ENCODE results near the gene PAX8. TPM values are rescaled to one million over a fixed set of nuclear protein-coding genes. Genes with fewer than 3 reads are reported as not detected.
"Not testable (repeated sequence)": the region's sequence is repeated elsewhere in the genome, so short reads cannot be mapped to it uniquely, and the experiment has no call there.

The PAX8 gene
- total and polyA plus RNA-seq, 5 experiments from 2014 or later: 0.52 to 1.6 (median 0.73) TPM

DNA sequence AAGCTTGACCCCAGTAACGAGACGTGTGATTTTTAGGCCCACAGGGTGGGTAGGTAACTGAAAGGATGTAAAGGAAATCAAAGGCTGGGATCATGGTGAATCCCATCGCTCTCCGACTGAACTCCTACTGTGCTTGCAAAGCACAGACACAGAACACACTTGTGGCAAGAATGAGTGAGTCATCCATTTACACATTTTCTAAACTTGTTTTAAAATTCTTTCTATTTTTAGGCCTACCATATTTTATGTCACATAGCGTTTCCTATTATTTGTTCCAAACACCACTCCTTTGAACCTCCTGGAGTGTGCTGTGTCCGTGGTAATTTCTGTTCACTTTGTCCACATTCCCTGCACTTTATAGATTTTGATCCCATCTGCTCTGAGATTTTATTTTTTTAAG lies 6.3 kb upstream of the PAX8 start:
- H3K9me3 Mint-ChIP-seq, H3K4me3 Mint-ChIP-seq, DNase-seq, ATAC-seq, H3K36me3 Mint-ChIP-seq, H3K4me1 Mint-ChIP-seq, H3K27ac Mint-ChIP-seq, POLR2A ChIA-PET: not testable (repeated sequence)
- H3K27me3 Mint-ChIP-seq: peaks cover 0 to 10% (median 2%) of the 10 kb centered on the region in 5 donors

- POLR2A ChIA-PET: no interaction called here
- peaks cover 0 to 3% (median under 1%) of the 10 kb centered on the region in 4 donors for H3K4me1 Mint-ChIP-seq
- ATAC-seq: no peak
- no peak overlapping the region for H3K27ac Mint-ChIP-seq
- no peaks in the 10 kb centered on the region for H3K9me3 Mint-ChIP-seq
- H3K4me3 Mint-ChIP-seq: no peak overlapping the region
- DNase-seq: no peak
- peaks cover 0 to 11% (median 2%) of the 10 kb centered on the region in 5 donors for H3K27me3 Mint-ChIP-seq
- no peaks in the 10 kb centered on the region for H3K36me3 Mint-ChIP-seq
These were observed 5.8 kb upstream of the PAX8 start for GRCh38 chr2:113284476-113284875.

DNA sequence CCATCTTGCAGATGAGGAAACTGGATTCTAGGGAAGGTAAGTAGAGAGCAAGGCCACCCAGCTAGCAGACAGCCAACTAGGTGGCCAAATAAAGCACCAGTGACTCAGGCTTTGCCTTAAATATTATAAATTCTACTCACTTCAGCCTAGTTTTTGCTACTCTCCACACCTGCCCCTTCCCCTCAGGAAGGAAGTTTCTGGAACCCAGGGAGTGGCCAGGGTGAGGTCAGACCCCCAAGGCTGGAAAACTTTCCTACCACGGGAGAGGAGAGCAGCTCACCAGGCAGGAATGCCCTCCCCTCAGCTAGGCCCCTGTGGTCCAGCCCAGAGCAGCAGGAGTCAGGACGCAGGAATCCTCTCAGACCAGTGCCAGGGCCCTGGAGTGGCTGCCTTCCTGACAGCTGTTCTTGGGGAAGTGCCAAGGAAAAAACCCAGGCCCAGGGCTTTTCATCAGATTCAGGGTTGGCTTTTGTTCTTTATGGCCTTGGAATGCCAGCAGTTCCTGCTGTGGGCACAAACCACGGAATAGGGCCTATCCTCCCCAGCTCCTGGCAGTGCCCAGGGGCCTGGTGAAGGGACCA lies 5.1 kb upstream of the PAX8 start:
- H3K36me3 Mint-ChIP-seq: no peaks in the 10 kb centered on the region
- no peaks in the 10 kb centered on the region for H3K9me3 Mint-ChIP-seq
- DNase-seq: no peak
- no peak for ATAC-seq
- H3K27ac Mint-ChIP-seq: no peak overlapping the region
- H3K4me1 Mint-ChIP-seq: peaks cover 0 to 3% (median under 1%) of the 10 kb centered on the region in 4 donors
- H3K27me3 Mint-ChIP-seq: peaks cover 0 to 12% (median 5%) of the 10 kb centered on the region in 5 donors
- no peak overlapping the region for H3K4me3 Mint-ChIP-seq
- POLR2A ChIA-PET: interaction anchor here (0.6 to 0.7 kb wide), 2 partner anchors 12 to 67 kb away, joined by 3 to 4 read pairs; no protein-coding TSS in a partner anchor

- H3K36me3 Mint-ChIP-seq: no peaks in the 10 kb centered on the region
These were observed 4.2 kb upstream of the PAX8 start for GRCh38 chr2:113282747-113283533.

DNA sequence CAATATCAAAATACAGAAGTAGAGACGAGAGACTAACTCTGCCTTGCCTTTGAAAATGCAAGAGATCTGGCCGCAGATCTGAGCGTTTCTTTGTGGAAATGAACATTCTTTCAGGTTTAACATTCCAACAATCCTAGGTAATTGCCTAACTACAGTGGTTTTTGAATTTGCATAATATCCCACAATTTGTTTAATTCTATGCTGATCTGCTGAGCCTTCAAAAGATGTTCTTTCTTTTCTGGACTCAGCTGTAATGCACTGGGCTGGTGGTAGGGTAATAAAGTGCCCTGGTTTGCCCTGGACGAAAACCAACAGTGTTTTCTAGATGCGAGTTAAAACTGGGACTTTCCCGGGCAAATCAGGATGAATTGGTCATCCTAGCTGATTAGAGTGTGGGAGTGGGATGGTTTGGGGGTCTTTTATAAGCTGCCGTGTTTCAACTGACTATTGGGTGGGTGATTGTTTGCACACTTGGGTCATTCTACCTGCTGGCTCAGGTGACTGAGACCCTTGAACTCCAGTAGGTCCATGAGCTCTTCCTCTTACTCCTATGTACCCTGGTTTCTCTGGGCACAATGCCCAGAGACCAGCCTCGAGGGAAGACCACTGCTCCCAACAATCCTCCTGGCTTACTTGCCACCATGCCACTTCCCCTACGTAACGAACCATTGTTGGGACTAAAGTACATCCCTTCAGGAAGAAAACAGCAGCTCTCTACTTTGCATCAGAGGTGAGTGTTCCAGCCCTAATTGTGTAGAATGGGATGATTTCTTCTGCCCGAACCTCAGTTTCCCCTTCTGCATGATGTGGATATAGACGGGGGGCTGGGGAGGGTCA lies 3.4 kb upstream of the PAX8 start:
- Mint-ChIP-seq H3K4me3 (no peak overlapping the region), H3K36me3 (no peaks in the 10 kb centered on the region), H3K4me1 (peaks cover 4 to 7% (median 5%) of the 10 kb centered on the region in 4 donors), H3K27ac (no peak overlapping the region), H3K9me3 (no peaks in the 10 kb centered on the region), H3K27me3 (peaks cover 4 to 20% (median 6%) of the 10 kb centered on the region in 5 donors)
- DNase-seq (no peak), ATAC-seq (no peak)
- POLR2A ChIA-PET: no interaction called here

More at GRCh38 chr2:113282747-113283533, 4.2 kb upstream of the PAX8 start:
- Mint-ChIP-seq H3K9me3 (no peaks in the 10 kb centered on the region), H3K27ac (peak overlapping the region in 1 of 10 donors; percentile 52), H3K4me1 (peaks cover 0 to 3% (median under 1%) of the 10 kb centered on the region in 4 donors), H3K4me3 (no peak overlapping the region), H3K27me3 (peaks cover 0 to 19% (median 5%) of the 10 kb centered on the region in 5 donors)
- no peak for DNase-seq
- POLR2A ChIA-PET: no interaction called here
- no peak for ATAC-seq

- peaks cover 0 to 4% (median 0%) of the 10 kb centered on the region in 3 donors for H3K36me3 Mint-ChIP-seq
- H3K4me1 Mint-ChIP-seq: peaks cover 10 to 25% (median 23%) of the 10 kb centered on the region in 4 donors
- DNase-seq: no peak
- H3K9me3 Mint-ChIP-seq: no peaks in the 10 kb centered on the region
- peaks cover 21 to 56% (median 37%) of the 10 kb centered on the region in 5 donors for H3K27me3 Mint-ChIP-seq
- POLR2A ChIA-PET: no interaction called here
- no peak overlapping the region for H3K27ac Mint-ChIP-seq
- H3K4me3 Mint-ChIP-seq: peak overlapping the region in 1 of 10 donors; percentile 38
- no peak for ATAC-seq
These were observed 514 bp downstream of the PAX8 start for GRCh38 chr2:113278073-113278741.

- peak in 1 of 2 donors; percentile 31 for ATAC-seq
- Mint-ChIP-seq H3K4me1 (peaks cover 11 to 30% (median 30%) of the 10 kb centered on the region in 4 donors), H3K27ac (no peak overlapping the region), H3K36me3 (peaks cover 0 to 4% (median 0%) of the 10 kb centered on the region in 3 donors), H3K4me3 (peak overlapping the region; percentile 56 to 84 (median 71)), H3K27me3 (peaks cover 23 to 61% (median 43%) of the 10 kb centered on the region in 5 donors), H3K9me3 (no peaks in the 10 kb centered on the region)
- DNase-seq: no peak
- POLR2A ChIA-PET: interaction anchor here (0.6 to 0.9 kb wide), 3 partner anchors 9 to 645 kb away, joined by 3 to 4 read pairs (median 3); no protein-coding TSS in a partner anchor
These were observed 1.1 kb downstream of the PAX8 start for GRCh38 chr2:113277474-113278072.

- no peak for DNase-seq
- POLR2A ChIA-PET: interaction anchor here (0.6 to 1.0 kb wide), 4 partner anchors 8 to 644 kb away, joined by 3 to 4 read pairs (median 3); no protein-coding TSS in a partner anchor
- H3K36me3 Mint-ChIP-seq: peaks cover 0 to 4% (median 0%) of the 10 kb centered on the region in 3 donors
- H3K27ac Mint-ChIP-seq: no peak overlapping the region
- peak; percentile 38 to 40 for ATAC-seq
- peak overlapping the region; percentile 56 to 84 (median 71) for H3K4me3 Mint-ChIP-seq
- peaks cover 23 to 67% (median 49%) of the 10 kb centered on the region in 5 donors for H3K27me3 Mint-ChIP-seq
- H3K9me3 Mint-ChIP-seq: no peaks in the 10 kb centered on the region
- H3K4me1 Mint-ChIP-seq: peaks cover 11 to 36% (median 33%) of the 10 kb centered on the region in 4 donors
These were observed 1.8 kb downstream of the PAX8 start for GRCh38 chr2:113276761-113277425.

DNA sequence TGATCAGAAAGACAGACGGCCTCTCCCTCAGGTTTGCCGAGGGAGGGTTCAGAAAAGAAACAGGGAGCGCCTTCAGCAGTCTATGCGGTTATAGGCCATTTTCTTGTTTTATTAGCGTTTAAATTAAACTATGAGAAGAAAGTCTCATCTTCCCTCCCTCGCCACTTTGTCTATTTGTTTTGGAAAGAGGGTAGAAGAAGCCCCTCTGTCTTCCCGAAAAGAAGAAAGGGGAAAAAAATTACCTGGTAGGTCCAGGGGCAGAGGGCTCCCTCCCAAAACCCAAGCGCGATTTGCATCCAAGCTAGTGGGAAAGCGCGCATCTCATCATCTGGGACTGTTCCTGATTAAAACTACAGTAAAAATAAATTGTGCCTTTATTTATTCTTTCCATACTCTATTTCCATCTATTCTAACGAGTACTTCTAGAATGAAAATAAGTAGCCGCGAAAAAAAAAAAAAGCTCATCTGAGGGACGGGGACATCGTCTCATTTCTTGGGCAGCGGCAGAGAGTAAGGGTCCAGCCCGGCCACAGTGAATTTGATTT lies 2.4 kb downstream of the PAX8 start:
- Mint-ChIP-seq H3K4me3 (peak overlapping the region in 8 of 10 donors; percentile 29 to 72 (median 52)), H3K36me3 (peaks cover 0 to 4% (median 0%) of the 10 kb centered on the region in 3 donors), H3K4me1 (peaks cover 11 to 36% (median 33%) of the 10 kb centered on the region in 4 donors), H3K27me3 (peaks cover 23 to 73% (median 53%) of the 10 kb centered on the region in 5 donors), H3K9me3 (no peaks in the 10 kb centered on the region), H3K27ac (no peak overlapping the region)
- ATAC-seq (no peak), DNase-seq (no peak)
- POLR2A ChIA-PET: interaction anchor here (1.0 kb wide), 1 partner anchor 25 kb away, joined by 3 read pairs; no protein-coding TSS in a partner anchor

GRCh38 chr2:113275556-113276215 lies 3.0 kb downstream of the PAX8 start:
- H3K9me3 Mint-ChIP-seq: no peaks in the 10 kb centered on the region
- ATAC-seq (no peak), DNase-seq (no peak)
- peaks cover 0 to 4% (median 0%) of the 10 kb centered on the region in 3 donors for H3K36me3 Mint-ChIP-seq
- peak overlapping the region in 8 of 10 donors; percentile 14 to 72 (median 46) for H3K4me3 Mint-ChIP-seq
- POLR2A ChIA-PET: interaction anchor here (1.0 kb wide), 1 partner anchor 24 kb away, joined by 3 read pairs; no protein-coding TSS in a partner anchor
- H3K27me3 Mint-ChIP-seq: peaks cover 23 to 76% (median 51%) of the 10 kb centered on the region in 5 donors
- no peak overlapping the region for H3K27ac Mint-ChIP-seq
- peaks cover 11 to 36% (median 33%) of the 10 kb centered on the region in 4 donors for H3K4me1 Mint-ChIP-seq

Data from naive thymus-derived CD8-positive, alpha-beta T cell (primary cell).